K562 (cell line): ENCODE measurements around the gene NBEAL1.
A peak's percentile ranks its signal among the peaks of the same experiment; 100 is the strongest.

Experiments
- BHLHE40 ChIP-seq: IDR thresholded peaks from 2 replicates; pipeline ENCODE4 v1.6.1; 2011; ENCODE audit warnings: low read length, improper control_type of control experiment
- CEBPB ChIP-seq: fragments of 450-650 bp; IDR thresholded peaks from 2 replicates; pipeline ENCODE4 v1.6.1; 2016; ENCODE audit warnings: missing genetic modification characterization, missing compliant biosample characterization
- CHCHD3 ChIP-seq: fragments of 250-450 bp; sonication (Bioruptor Pico); IDR thresholded peaks from 2 replicates; pipeline ENCODE4 v2.1.2; 2022; ENCODE audit warnings: mild to moderate bottlenecking
- EP300 ChIP-seq: IDR thresholded peaks from 2 replicates; pipeline ENCODE4 v1.6.1; 2012; ENCODE audit warnings: low read length, improper control_type of control experiment
- NR2C2 ChIP-seq, 2 experiments: fragments of 200-800 bp in 1 of 2; sonication (Bioruptor generic) in 1 of 2; sonication (generic) in 1 of 2; formaldehyde crosslinking in 1 of 2; IDR thresholded peaks; 2 replicates each; pipeline versions ENCODE4 v1.6.1 to v1.8.0; 2016 to 2022; ENCODE audit warnings: mild to moderate bottlenecking in 1 of 2, missing compliant biosample characterization in 1 of 2, missing genetic modification characterization in 1 of 2, missing genetic modification reagents in 1 of 2
- POLR2G ChIP-seq: fragments of 200-400 bp; formaldehyde crosslinking; IDR thresholded peaks from 2 replicates; pipeline ENCODE4 v1.6.1; 2017; ENCODE audit warnings: low read depth, mild to moderate bottlenecking, antibody characterized with exemption, low read length, moderate library complexity
- TCF7L2 ChIP-seq: fragments of 150-350 bp; IDR thresholded peaks from 2 replicates; pipeline ENCODE4 v1.6.1; 2016; ENCODE audit warnings: low read depth, mild to moderate bottlenecking, low read length, moderate library complexity
- TRIM24 ChIP-seq, 2 experiments: fragments of 450-650 bp; IDR thresholded peaks; 2 replicates each; pipeline ENCODE4 v1.6.1; 2016
- ZNF766 ChIP-seq: fragments of 200-800 bp; sonication (Bioruptor generic); conservative IDR thresholded peaks from 2 replicates; pipeline ENCODE4 v1.6.1; 2016; ENCODE audit warnings: missing genetic modification characterization, missing compliant biosample characterization
- TF ChIP-seq, protein P1 (sequence below), 3 experiments: IDR thresholded peaks in 2 of 3; conservative IDR thresholded peaks in 1 of 3; 2 replicates each; pipeline ENCODE4 v1.5.1; 2011 to 2012; ENCODE audit warnings: low read length in 3 of 3, mild to moderate bottlenecking in 3 of 3, control low read depth in 2 of 3, improper control_type of control experiment in 1 of 3, inconsistent platforms in 1 of 3, low read depth in 1 of 3, mixed read lengths in 1 of 3, moderate library complexity in 1 of 3; ENCODE audit not compliant: insufficient read depth in 2 of 3
- TF ChIP-seq, protein P2 (sequence below): fragments of 250-450 bp; sonication (Bioruptor Pico); IDR thresholded peaks from 2 replicates; pipeline ENCODE4 v1.4.0; 2020; ENCODE audit warnings: mild to moderate bottlenecking, moderate library complexity

DNA sequence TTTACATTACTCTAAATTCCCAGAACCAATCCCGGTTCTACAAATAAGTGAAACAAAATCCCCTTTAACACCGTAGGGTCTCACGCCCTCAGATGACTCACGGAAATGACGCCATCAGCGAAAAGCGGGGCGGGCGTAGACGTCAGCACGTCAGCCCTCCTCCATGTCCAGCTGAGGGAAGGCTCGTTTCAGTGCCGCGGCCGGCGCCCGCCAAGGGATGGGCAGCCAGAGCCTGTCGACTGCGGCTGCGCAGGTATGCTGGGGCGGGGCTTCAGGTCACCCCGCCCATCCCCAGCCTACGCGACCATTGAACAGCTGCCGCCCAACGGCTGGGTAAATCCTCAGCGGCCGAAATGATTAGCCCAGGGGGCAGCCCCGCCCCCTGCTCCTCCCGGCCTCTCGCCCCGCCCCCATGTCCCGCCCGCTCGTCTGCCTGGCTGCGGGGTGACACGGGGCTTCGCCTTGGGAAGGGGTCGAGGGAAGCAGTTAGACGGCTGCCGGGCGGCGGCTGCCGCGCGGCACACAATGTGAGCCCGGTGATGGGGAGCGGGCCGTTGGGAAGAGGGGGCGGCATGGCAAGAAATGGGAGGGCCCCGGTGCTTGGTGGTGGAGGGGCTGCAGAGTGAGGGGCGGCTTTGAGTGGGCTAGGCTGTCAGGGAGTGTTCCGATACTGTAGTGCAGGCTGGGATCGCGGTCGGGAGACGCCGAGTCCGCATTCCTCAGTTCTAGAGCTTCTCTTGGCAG lies at the start of gene NBEAL1:
- TF ChIP-seq NR2C2 (CRISPR knock-in tag; IDR thresholded peaks at IDR 0.05), result no peak
- no peak; the same call in 1 of the 2 replicates for TF ChIP-seq NR2C2 (tag; IDR thresholded peaks at IDR 0.05)
- peak; percentile 43; the same call in 1 of the 2 replicates for TF ChIP-seq BHLHE40
- no peak for TF ChIP-seq TCF7L2
- TF ChIP-seq POLR2G, result peak; percentile 87
- TF ChIP-seq, protein P1, sequence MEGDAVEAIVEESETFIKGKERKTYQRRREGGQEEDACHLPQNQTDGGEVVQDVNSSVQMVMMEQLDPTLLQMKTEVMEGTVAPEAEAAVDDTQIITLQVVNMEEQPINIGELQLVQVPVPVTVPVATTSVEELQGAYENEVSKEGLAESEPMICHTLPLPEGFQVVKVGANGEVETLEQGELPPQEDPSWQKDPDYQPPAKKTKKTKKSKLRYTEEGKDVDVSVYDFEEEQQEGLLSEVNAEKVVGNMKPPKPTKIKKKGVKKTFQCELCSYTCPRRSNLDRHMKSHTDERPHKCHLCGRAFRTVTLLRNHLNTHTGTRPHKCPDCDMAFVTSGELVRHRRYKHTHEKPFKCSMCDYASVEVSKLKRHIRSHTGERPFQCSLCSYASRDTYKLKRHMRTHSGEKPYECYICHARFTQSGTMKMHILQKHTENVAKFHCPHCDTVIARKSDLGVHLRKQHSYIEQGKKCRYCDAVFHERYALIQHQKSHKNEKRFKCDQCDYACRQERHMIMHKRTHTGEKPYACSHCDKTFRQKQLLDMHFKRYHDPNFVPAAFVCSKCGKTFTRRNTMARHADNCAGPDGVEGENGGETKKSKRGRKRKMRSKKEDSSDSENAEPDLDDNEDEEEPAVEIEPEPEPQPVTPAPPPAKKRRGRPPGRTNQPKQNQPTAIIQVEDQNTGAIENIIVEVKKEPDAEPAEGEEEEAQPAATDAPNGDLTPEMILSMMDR (IDR thresholded peaks at IDR 0.05 in 2 of 3, conservative IDR thresholded peaks at IDR 0.05 in 1 of 3; ENCODE audit: insufficient read depth in 2 of 3, low read depth in 1 of 3, low read length in 3 of 3), result no peak
- no peak for TF ChIP-seq CEBPB (tag)
- no peak for TF ChIP-seq ZNF766 (CRISPR knock-in tag)
- TF ChIP-seq, protein P2, sequence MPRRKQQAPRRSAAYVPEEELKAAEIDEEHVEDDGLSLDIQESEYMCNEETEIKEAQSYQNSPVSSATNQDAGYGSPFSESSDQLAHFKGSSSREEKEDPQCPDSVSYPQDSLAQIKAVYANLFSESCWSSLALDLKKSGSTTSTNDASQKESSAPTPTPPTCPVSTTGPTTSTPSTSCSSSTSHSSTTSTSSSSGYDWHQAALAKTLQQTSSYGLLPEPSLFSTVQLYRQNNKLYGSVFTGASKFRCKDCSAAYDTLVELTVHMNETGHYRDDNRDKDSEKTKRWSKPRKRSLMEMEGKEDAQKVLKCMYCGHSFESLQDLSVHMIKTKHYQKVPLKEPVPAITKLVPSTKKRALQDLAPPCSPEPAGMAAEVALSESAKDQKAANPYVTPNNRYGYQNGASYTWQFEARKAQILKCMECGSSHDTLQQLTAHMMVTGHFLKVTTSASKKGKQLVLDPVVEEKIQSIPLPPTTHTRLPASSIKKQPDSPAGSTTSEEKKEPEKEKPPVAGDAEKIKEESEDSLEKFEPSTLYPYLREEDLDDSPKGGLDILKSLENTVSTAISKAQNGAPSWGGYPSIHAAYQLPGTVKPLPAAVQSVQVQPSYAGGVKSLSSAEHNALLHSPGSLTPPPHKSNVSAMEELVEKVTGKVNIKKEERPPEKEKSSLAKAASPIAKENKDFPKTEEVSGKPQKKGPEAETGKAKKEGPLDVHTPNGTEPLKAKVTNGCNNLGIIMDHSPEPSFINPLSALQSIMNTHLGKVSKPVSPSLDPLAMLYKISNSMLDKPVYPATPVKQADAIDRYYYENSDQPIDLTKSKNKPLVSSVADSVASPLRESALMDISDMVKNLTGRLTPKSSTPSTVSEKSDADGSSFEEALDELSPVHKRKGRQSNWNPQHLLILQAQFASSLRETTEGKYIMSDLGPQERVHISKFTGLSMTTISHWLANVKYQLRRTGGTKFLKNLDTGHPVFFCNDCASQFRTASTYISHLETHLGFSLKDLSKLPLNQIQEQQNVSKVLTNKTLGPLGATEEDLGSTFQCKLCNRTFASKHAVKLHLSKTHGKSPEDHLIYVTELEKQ (CRISPR knock-in tag), result no peak
- no peak for TF ChIP-seq EP300
- no peak for TF ChIP-seq CHCHD3 (CRISPR knock-in tag)
- TF ChIP-seq TRIM24 (IDR thresholded peaks at IDR 0.05), result no peak
